ENCODE data around the gene EHMT1.
"Not testable (repeated sequence)": the region's sequence is repeated elsewhere in the genome, so short reads cannot be mapped to it uniquely, and the experiment has no call there.

EHMT1 gene

GRCh38 chr9:137590469-137591383 lies 28.1 kb upstream of the EHMT1 start, which contains the start of gene ZMYND19:
Gene ZMYND19, minus strand, starts transcription at chr9:137590512. Its CDS starts 249 bp downstream, at chr9:137590263.
- peak; percentile 42 for DNase-seq

- peak; percentile 63 for DNase-seq
Measured at GRCh38 chr9:137592767-137593166, 26.0 kb upstream of the EHMT1 start.

GRCh38 chr9:137593176-137593575 lies 25.6 kb upstream of the EHMT1 start:
- DNase-seq = peak; percentile 95

- not testable (repeated sequence) for DNase-seq
Measured at GRCh38 chr9:137596577-137596976, 22.2 kb upstream of the EHMT1 start.

- DNase-seq = no peak
Measured at GRCh38 chr9:137598943-137599342, 19.9 kb upstream of the EHMT1 start.

- DNase-seq = no peak
Measured at GRCh38 chr9:137602661-137603060, 16.1 kb upstream of the EHMT1 start.

GRCh38 chr9:137603879-137604278 lies 14.9 kb upstream of the EHMT1 start:
- no peak for DNase-seq

- no peak for DNase-seq
Measured at GRCh38 chr9:137604345-137605086, 14.3 kb upstream of the EHMT1 start.

- DNase-seq = peak; percentile 89
Measured at GRCh38 chr9:137605121-137606004, 13.4 kb upstream of the EHMT1 start, which contains the start of gene ARRDC1. Gene ARRDC1, plus strand, starts transcription at chr9:137605686. Its CDS starts 32 bp downstream, at chr9:137605718.

GRCh38 chr9:137606005-137606621 lies 12.7 kb upstream of the EHMT1 start:
- no peak for DNase-seq

- DNase-seq = no peak
Measured at GRCh38 chr9:137606734-137607138, 12.1 kb upstream of the EHMT1 start.

- DNase-seq = no peak
Measured at GRCh38 chr9:137607141-137607857, 11.5 kb upstream of the EHMT1 start.

- DNase-seq = no peak
Measured at GRCh38 chr9:137610944-137611343, 7.9 kb upstream of the EHMT1 start.

- DNase-seq = no peak
Measured at GRCh38 chr9:137611623-137612609, 6.9 kb upstream of the EHMT1 start.

- DNase-seq = no peak
Measured at GRCh38 chr9:137612741-137613142, 6.1 kb upstream of the EHMT1 start.

- DNase-seq = no peak
Measured at GRCh38 chr9:137613259-137613658, 5.5 kb upstream of the EHMT1 start.

GRCh38 chr9:137613738-137614523 lies 4.9 kb upstream of the EHMT1 start:
- no peak for DNase-seq

GRCh38 chr9:137614631-137615386 lies 4.0 kb upstream of the EHMT1 start:
- DNase-seq = no peak

Data from DMS79 (cell line).